Activated CD4-positive, alpha-beta T cell treated with anti-CD3 and anti-CD28 coated beads for 4 hours (primary cell): ENCODE data around the gene C12orf56.
A peak's percentile ranks its signal among the peaks of the same experiment; 100 is the strongest.
"Not testable (repeated sequence)": the region's sequence is repeated elsewhere in the genome, so short reads cannot be mapped to it uniquely, and the experiment has no call there.

Source experiments
- DNase-seq, 2 donors: peaks; one replicate each; pipeline ENCODE4 v3.0.0-alpha.2; 2020

C12orf56 gene

DNA sequence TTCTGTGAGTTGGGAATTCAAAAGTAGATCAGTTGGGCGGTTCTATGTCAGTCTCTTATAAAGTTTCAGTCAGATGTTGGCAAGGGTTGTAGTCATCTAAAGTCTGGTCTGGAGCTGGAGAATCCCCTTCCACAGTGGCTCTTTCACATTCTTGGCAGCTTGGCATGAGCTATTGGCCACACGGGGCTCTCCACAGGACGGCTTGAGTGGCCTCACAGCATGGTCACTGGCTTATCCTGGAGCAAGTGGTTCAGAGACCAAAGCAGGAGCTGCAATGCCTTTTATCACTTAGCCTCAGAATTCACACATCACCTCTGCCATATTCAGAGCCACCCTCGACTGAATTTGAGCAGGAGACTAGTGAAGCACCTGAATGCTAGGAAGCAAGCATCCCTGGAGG lies 161.3 kb downstream of the C12orf56 start:
- DNase-seq, result no peak

DNA sequence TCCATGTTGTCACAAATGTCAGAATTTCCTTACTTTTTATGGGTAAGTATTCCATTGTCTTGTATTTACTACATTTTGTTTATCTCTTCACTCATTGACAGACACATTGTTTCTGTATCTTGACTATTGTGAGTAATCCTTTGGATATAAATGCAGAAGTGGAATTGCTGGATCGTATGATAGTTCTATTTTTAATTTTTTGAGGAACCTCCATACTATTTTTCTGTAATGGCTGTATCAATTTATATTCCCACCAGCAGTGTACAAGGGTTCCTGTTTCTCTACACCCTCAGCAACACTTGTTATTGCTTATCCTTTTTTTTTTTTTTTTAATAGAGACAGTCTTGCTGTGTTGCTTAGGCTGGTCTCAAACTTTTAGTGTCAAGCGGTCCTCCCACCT lies 164.9 kb downstream of the C12orf56 start:
- no peak for DNase-seq

DNA sequence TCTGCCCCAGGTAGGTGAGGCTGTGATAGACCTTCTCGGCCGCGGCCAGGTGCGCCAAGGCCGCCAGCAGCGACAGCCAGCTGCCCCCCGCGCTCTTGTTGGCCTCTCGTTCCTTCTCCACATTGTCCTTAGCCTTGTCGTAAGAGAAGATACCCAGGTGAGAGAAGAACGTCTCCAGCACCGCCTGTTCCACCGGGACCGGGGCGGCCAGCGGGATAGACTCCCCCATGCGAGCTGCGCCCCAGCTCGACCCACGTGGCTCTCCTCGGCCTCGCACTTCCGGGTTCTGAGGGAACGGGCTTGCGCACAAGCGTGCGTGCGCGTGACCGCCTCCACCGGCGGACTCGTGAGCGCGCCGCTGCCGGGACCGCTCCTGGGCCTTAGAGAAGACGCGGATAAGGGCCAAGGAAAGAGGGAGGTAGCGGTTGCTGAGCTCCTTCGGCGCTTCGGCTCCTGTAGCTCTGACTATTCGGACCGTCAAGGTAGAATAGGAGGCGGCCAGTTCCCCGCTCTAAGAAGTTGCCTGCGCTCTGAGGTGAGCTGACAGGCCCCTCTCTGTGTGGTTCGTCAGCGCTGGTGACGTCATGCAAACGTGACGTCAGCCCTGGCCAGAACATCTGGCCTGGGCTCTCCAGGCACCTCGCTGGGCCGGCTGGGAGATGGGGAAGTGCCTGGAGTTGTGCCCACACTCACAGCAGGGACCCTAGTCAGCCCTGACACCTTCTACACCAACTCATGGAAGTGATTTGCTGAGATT lies 168.4 kb downstream of the C12orf56 start, which contains the start of gene KICS2:
TSS of gene KICS2 (minus strand) at position 288 of the 757 bp plus-strand sequence. CDS start at position 229, 59 bp downstream.
- DNase-seq, result peak; percentile 89 to 94

GRCh38 chr12:64221651-64222008 lies 168.9 kb downstream of the C12orf56 start:
- peak; percentile 68 to 69 for DNase-seq

DNA sequence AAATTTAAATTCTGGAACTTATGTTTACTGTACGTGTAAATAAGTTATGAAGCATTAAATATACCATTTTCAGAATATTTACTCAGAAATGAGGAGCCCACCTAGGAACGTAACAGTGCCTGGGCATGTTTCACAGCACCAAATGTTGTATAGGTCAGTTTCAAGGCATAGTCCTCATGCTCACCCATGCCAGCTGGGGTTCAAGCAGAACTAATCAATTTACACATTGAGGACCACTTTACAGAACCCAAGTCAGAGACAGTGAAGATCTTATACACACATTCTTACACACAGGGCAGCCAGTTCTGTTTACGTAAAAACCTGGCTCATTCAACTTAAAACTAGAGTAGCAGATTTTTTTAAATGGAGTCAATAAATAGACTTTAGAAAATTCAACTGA lies 170.5 kb downstream of the C12orf56 start:
- no peak for DNase-seq

DNA sequence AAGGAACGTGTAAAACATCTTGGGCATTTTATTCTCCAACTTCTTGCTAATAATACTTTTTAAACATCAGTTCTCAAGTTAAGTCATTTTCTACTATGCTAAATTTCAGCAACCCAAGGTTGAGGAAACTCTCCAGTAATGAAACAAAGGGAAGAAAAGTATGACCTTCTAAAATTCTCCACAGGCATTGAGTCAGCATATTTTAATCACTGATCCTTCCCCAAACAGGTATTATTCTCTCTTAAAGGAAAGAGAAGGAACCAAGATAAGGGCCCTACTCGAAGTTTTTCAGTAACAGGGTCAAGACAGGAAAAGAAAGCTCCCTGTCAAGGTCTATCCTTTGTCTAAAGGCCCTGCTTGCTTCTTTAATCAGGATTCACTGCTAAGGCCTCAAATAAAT lies 171.4 kb downstream of the C12orf56 start:
- no peak for DNase-seq

DNA sequence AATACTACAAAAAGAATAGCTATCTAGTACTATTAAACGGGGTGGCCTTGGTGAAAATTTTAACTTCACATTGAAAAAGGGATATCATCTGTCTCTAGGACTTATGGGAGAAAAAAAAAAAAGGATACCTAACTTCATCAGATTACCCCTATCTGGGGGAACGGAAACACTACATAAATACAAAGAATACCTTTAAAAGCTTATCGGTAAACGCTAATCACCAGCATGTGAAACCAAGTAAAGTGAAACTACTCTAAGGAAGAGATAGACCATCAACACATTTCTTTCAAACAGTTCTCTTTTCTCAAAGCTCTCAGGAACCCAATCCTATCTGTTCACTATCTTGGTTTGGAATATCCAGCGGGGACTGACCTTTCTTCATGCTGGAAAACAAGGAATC lies 172.0 kb downstream of the C12orf56 start:
- no peak for DNase-seq

- not testable (repeated sequence) for DNase-seq
These were observed 172.9 kb downstream of the C12orf56 start for GRCh38 chr12:64217643-64218042.

- no peak for DNase-seq
These were observed 174.3 kb downstream of the C12orf56 start for GRCh38 chr12:64216239-64216638.
